CD4-positive, alpha-beta memory T cell (primary cell): ENCODE results near the gene GALNT7. TPM values are rescaled to one million over a fixed set of nuclear protein-coding genes. Genes with fewer than 3 reads are reported as not detected.

Experiments
- CTCF ChIA-PET: fragments of 350-600 bp; sonication (Branson Sonifier 250); formaldehyde crosslinking; loops from one replicate; lab custom pipeline; 2021; ENCODE audit warnings: inconsistent platforms; ENCODE audit not compliant: partially characterized antibody; lab: Charles Lee
- POLR2A ChIA-PET: fragments of 350-600 bp; sonication (Branson Sonifier 250); formaldehyde crosslinking; loops from one replicate; lab custom pipeline; 2021; ENCODE audit not compliant: partially characterized antibody; lab: Charles Lee
- DNase-seq, 5 donors: peaks; one replicate each; pipeline versions ENCODE4 v3.0.0 to v3.0.0-alpha.2; 2020 to 2022; ENCODE audit warnings: mixed read lengths in 1 of 5
- H3K27ac ChIP-seq: one replicate; pipeline ENCODE4 v1.7.0; 2013; ENCODE audit warnings: low read depth, low read length
- H3K27me3 ChIP-seq: 2 replicates; pipeline ENCODE4 v1.7.0; 2013; ENCODE audit warnings: mild to moderate bottlenecking, low read length, moderate library complexity; ENCODE audit not compliant: insufficient read depth
- H3K36me3 ChIP-seq: 2 replicates; pipeline ENCODE4 v1.7.0; 2013; ENCODE audit warnings: mild to moderate bottlenecking, low read length, moderate library complexity; ENCODE audit not compliant: insufficient read depth
- H3K4me1 ChIP-seq: 2 replicates; pipeline ENCODE4 v1.7.0; 2013; ENCODE audit warnings: mild to moderate bottlenecking, low read length, moderate library complexity; ENCODE audit not compliant: insufficient read depth
- H3K4me3 ChIP-seq, 2 donors: one replicate each; pipeline ENCODE4 v1.7.0; 2013; ENCODE audit warnings: low read length in 2 of 2, mild to moderate bottlenecking in 1 of 2
- H3K9me3 ChIP-seq, 2 donors: one replicate each; pipeline ENCODE4 v1.7.0; 2013; ENCODE audit warnings: low read length in 2 of 2, control low read depth in 1 of 2; ENCODE audit not compliant: control insufficient read depth in 1 of 2
- H3K27ac Mint-ChIP-seq, 7 donors: one replicate each; pipeline ENCODE4 v1.8.0; 2020 to 2021; ENCODE audit warnings: mixed read lengths in 7 of 7, mild to moderate bottlenecking in 6 of 7, inconsistent platforms in 3 of 7, moderate library complexity in 3 of 7
- H3K27me3 Mint-ChIP-seq, 2 donors: one replicate each; pipeline ENCODE4 v1.8.0; 2020 to 2021; ENCODE audit warnings: mixed read lengths in 2 of 2
- H3K36me3 Mint-ChIP-seq, 2 donors: one replicate each; pipeline ENCODE4 v1.8.0; 2020 to 2021; ENCODE audit warnings: mixed read lengths in 2 of 2, inconsistent platforms in 1 of 2, mild to moderate bottlenecking in 1 of 2
- H3K4me1 Mint-ChIP-seq, 4 donors: one replicate each; pipeline ENCODE4 v1.8.0; 2020 to 2021; ENCODE audit warnings: mixed read lengths in 4 of 4, mild to moderate bottlenecking in 1 of 4
- H3K4me3 Mint-ChIP-seq, 8 donors: one replicate each; pipeline ENCODE4 v1.8.0; 2020 to 2021; ENCODE audit warnings: mixed read lengths in 8 of 8, mild to moderate bottlenecking in 7 of 8, moderate library complexity in 6 of 8, inconsistent platforms in 3 of 8
- H3K9me3 Mint-ChIP-seq, 8 donors: one replicate each; pipeline ENCODE4 v1.8.0; 2020 to 2021; ENCODE audit warnings: mixed read lengths in 8 of 8, mild to moderate bottlenecking in 5 of 8, inconsistent platforms in 3 of 8, moderate library complexity in 1 of 8
- intact Hi-C: fragments of 100-400 bp; cut with micrococcal nuclease; formaldehyde crosslinking; loops from one replicate; pipeline ENCODE4 v1.15.1; 2023
- polyA plus RNA-seq, 2 donors: library from polyadenylated mRNA; unstranded; fragments of 300-500 nt; fragmentation: Illumina TruSeq; gene quantifications; one replicate each; pipeline ENCODE4 v1.2.3, GENCODE V29; 2021
- total RNA-seq, 2 experiments: library from RNA; stranded (reverse); gene quantifications; one replicate each; pipeline ENCODE4 v1.2.3, GENCODE V29; 2021

Gene GALNT7
- total and polyA plus RNA-seq, 4 experiments from 2014 or later: 12.6 to 26.3 (median 22.3) TPM

GRCh38 chr4:173237762-173238161, 69.2 kb downstream of the GALNT7 start:
- no peak for DNase-seq
- Mint-ChIP-seq H3K27ac (no peak overlapping the region), H3K27me3 (no peaks in the 10 kb centered on the region), H3K4me3 (no peak overlapping the region), H3K36me3 (peaks cover 0 to 5% of the 10 kb centered on the region in 2 donors), H3K4me1 (peaks cover 10 to 22% (median 12%) of the 10 kb centered on the region in 4 donors), H3K9me3 (no peaks in the 10 kb centered on the region)
- H3K4me3 ChIP-seq: no peak overlapping the region
- intact Hi-C loops: no loop called here
- ChIA-PET CTCF (no interaction called here), POLR2A (no interaction called here)
- H3K27ac ChIP-seq: no peak overlapping the region
- H3K36me3 ChIP-seq: no peaks in the 10 kb centered on the region
- H3K9me3 ChIP-seq: no peaks in the 10 kb centered on the region
- H3K4me1 ChIP-seq: peaks cover 8% of the 10 kb centered on the region
- H3K27me3 ChIP-seq: no peaks in the 10 kb centered on the region

GRCh38 chr4:173240696-173241095, 72.1 kb downstream of the GALNT7 start:
- Histone ChIP-seq H3K27ac (no peak overlapping the region), H3K4me1 (peaks cover 8% of the 10 kb centered on the region), H3K36me3 (no peaks in the 10 kb centered on the region), H3K4me3 (no peak overlapping the region), H3K9me3 (no peaks in the 10 kb centered on the region), H3K27me3 (no peaks in the 10 kb centered on the region)
- DNase-seq: no peak
- ChIA-PET CTCF (no interaction called here), POLR2A (no interaction called here)
- intact Hi-C loops: no loop called here
- no peaks in the 10 kb centered on the region for H3K27me3 Mint-ChIP-seq
- H3K4me1 Mint-ChIP-seq: peaks cover 13 to 33% (median 23%) of the 10 kb centered on the region in 4 donors
- H3K36me3 Mint-ChIP-seq: peaks cover 0 to 5% of the 10 kb centered on the region in 2 donors
- no peaks in the 10 kb centered on the region for H3K9me3 Mint-ChIP-seq
- no peak overlapping the region for H3K27ac Mint-ChIP-seq
- no peak overlapping the region for H3K4me3 Mint-ChIP-seq

GRCh38 chr4:173242466-173243250, 74.0 kb downstream of the GALNT7 start:
- CTCF ChIA-PET: interaction anchor here (1.2 to 1.7 kb wide), 4 partner anchors 14 to 229 kb away, joined by 3 to 8 read pairs (median 4); no protein-coding TSS in a partner anchor
- Mint-ChIP-seq H3K4me3 (no peak overlapping the region), H3K4me1 (peaks cover 8 to 24% (median 19%) of the 10 kb centered on the region in 4 donors), H3K27me3 (no peaks in the 10 kb centered on the region), H3K27ac (peak overlapping the region in 1 of 7 donors; percentile 42), H3K9me3 (no peaks in the 10 kb centered on the region), H3K36me3 (no peaks in the 10 kb centered on the region)
- H3K4me3 ChIP-seq: no peak overlapping the region
- H3K27ac ChIP-seq: no peak overlapping the region
- no peaks in the 10 kb centered on the region for H3K9me3 ChIP-seq
- intact Hi-C loops: no loop called here
- peaks cover 8% of the 10 kb centered on the region for H3K4me1 ChIP-seq
- no peak for DNase-seq
- no peaks in the 10 kb centered on the region for H3K36me3 ChIP-seq
- no peaks in the 10 kb centered on the region for H3K27me3 ChIP-seq
- POLR2A ChIA-PET: no interaction called here

- no peak overlapping the region for H3K4me3 Mint-ChIP-seq
- peaks cover 8 to 24% (median 19%) of the 10 kb centered on the region in 4 donors for H3K4me1 Mint-ChIP-seq
- no peaks in the 10 kb centered on the region for H3K27me3 Mint-ChIP-seq
- Histone ChIP-seq H3K4me1 (peaks cover 8% of the 10 kb centered on the region), H3K27me3 (no peaks in the 10 kb centered on the region), H3K36me3 (no peaks in the 10 kb centered on the region), H3K27ac (no peak overlapping the region), H3K9me3 (no peaks in the 10 kb centered on the region), H3K4me3 (no peak overlapping the region)
- ChIA-PET CTCF (interaction anchor here (1.2 to 1.7 kb wide), 3 partner anchors 14 to 230 kb away, joined by 3 to 8 read pairs (median 6); no protein-coding TSS in a partner anchor), POLR2A (no interaction called here)
- H3K36me3 Mint-ChIP-seq: peaks cover 5 to 6% of the 10 kb centered on the region in 2 donors
- H3K27ac Mint-ChIP-seq: no peak overlapping the region
- intact Hi-C loops: no loop called here
- no peak for DNase-seq
- no peaks in the 10 kb centered on the region for H3K9me3 Mint-ChIP-seq
These were observed 74.7 kb downstream of the GALNT7 start for GRCh38 chr4:173243321-173243720.

- CTCF ChIA-PET: no interaction called here
- Mint-ChIP-seq H3K4me3 (no peak overlapping the region), H3K4me1 (peaks cover 8 to 24% (median 19%) of the 10 kb centered on the region in 4 donors), H3K27me3 (no peaks in the 10 kb centered on the region), H3K36me3 (peaks cover 7 to 8% of the 10 kb centered on the region in 2 donors), H3K27ac (no peak overlapping the region), H3K9me3 (no peaks in the 10 kb centered on the region)
- intact Hi-C loops: no loop called here
- no peak for DNase-seq
- no peak overlapping the region for H3K4me3 ChIP-seq
- POLR2A ChIA-PET: no interaction called here
- no peaks in the 10 kb centered on the region for H3K27me3 ChIP-seq
- no peaks in the 10 kb centered on the region for H3K36me3 ChIP-seq
- peaks cover 8% of the 10 kb centered on the region for H3K4me1 ChIP-seq
- H3K27ac ChIP-seq: no peak overlapping the region
- H3K9me3 ChIP-seq: no peaks in the 10 kb centered on the region
These were observed 75.5 kb downstream of the GALNT7 start for GRCh38 chr4:173243917-173244658.

GRCh38 chr4:173245952-173246351, 77.3 kb downstream of the GALNT7 start:
- Histone ChIP-seq H3K9me3 (no peaks in the 10 kb centered on the region), H3K4me3 (no peak overlapping the region), H3K36me3 (no peaks in the 10 kb centered on the region), H3K27me3 (no peaks in the 10 kb centered on the region), H3K27ac (no peak overlapping the region), H3K4me1 (peaks cover 8% of the 10 kb centered on the region)
- intact Hi-C loops: no loop called here
- no peak for DNase-seq
- Mint-ChIP-seq H3K27ac (no peak overlapping the region), H3K4me1 (peaks cover 12 to 25% (median 17%) of the 10 kb centered on the region in 4 donors), H3K9me3 (no peaks in the 10 kb centered on the region), H3K36me3 (peaks cover 11 to 18% of the 10 kb centered on the region in 2 donors), H3K27me3 (no peaks in the 10 kb centered on the region), H3K4me3 (no peak overlapping the region)
- POLR2A ChIA-PET: no interaction called here
- CTCF ChIA-PET: no interaction called here

- peaks cover 8% of the 10 kb centered on the region for H3K4me1 ChIP-seq
These were observed 78.1 kb downstream of the GALNT7 start for GRCh38 chr4:173246719-173247118.

More at GRCh38 chr4:173246719-173247118, 78.1 kb downstream of the GALNT7 start:
- ChIA-PET POLR2A (no interaction called here), CTCF (interaction anchor here (1.7 kb wide), 1 partner anchor 55 kb away, joined by 3 read pairs; no protein-coding TSS in a partner anchor)
- Histone ChIP-seq H3K36me3 (no peaks in the 10 kb centered on the region), H3K27me3 (no peaks in the 10 kb centered on the region), H3K9me3 (no peaks in the 10 kb centered on the region), H3K27ac (no peak overlapping the region), H3K4me3 (no peak overlapping the region)
- no peak overlapping the region for H3K4me3 Mint-ChIP-seq
- H3K27me3 Mint-ChIP-seq: no peaks in the 10 kb centered on the region
- peak overlapping the region in 1 of 7 donors; percentile 44 for H3K27ac Mint-ChIP-seq
- H3K9me3 Mint-ChIP-seq: no peaks in the 10 kb centered on the region
- H3K36me3 Mint-ChIP-seq: peaks cover 15 to 18% of the 10 kb centered on the region in 2 donors
- intact Hi-C loops: no loop called here
- no peak for DNase-seq
- H3K4me1 Mint-ChIP-seq: peaks cover 12 to 25% (median 19%) of the 10 kb centered on the region in 4 donors
